Measurements from ENCODE around the gene PCIF1.
"Not testable (repeated sequence)": the region's sequence is repeated elsewhere in the genome, so short reads cannot be mapped to it uniquely, and the experiment has no call there.

GRCh38 chr20:45988830-45989229 lies 54.3 kb downstream of the PCIF1 start:
- not testable (repeated sequence) for TF ChIP-seq CTCF (IDR thresholded peaks at IDR 0.05; ENCODE audit: extremely low read depth in 1 of 2, insufficient read depth in 1 of 2, low read depth in 1 of 2, low read length in 2 of 2); FOS (IDR thresholded peaks at IDR 0.05; ENCODE audit: borderline replicate concordance, insufficient read depth, low read length); EZH2 (IDR thresholded peaks at IDR 0.05; ENCODE audit: borderline replicate concordance, low read depth, low read length, severe bottlenecking); POLR2A (IDR thresholded peaks at IDR 0.05; ENCODE audit: low read depth, low read length)
